Fibroblast of the aortic adventitia (primary cell): ENCODE data around the gene TNNT2. TPM values are rescaled to one million over a fixed set of nuclear protein-coding genes. Genes with fewer than 3 reads are reported as not detected.

ENCODE experiments used
- DNase-seq: peaks from one replicate; pipeline ENCODE4 v3.0.0-alpha.2; 2010; ENCODE audit warnings: low read depth
- H3K4me3 ChIP-seq: 2 replicates; pipeline ENCODE4 v1.5.1; 2011; ENCODE audit warnings: low read depth, mild to moderate bottlenecking, control low read depth, low read length, moderate library complexity
- total RNA-seq: library from RNA; depleted of rRNA; stranded (reverse); fragments of >200 nt; gene quantifications from 2 replicates; pipeline ENCODE4 v1.2.3, GENCODE V29; 2012; ENCODE audit warnings: low replicate concordance
- TF ChIP-seq, protein P1 (sequence below): IDR thresholded peaks from 2 replicates; pipeline ENCODE4 v1.5.1; 2011; ENCODE audit warnings: mild to moderate bottlenecking, low read length, control low read depth, inconsistent platforms; ENCODE audit not compliant: insufficient read depth

The TNNT2 gene
- total RNA-seq, 1 donor, result 0.09 TPM

DNA sequence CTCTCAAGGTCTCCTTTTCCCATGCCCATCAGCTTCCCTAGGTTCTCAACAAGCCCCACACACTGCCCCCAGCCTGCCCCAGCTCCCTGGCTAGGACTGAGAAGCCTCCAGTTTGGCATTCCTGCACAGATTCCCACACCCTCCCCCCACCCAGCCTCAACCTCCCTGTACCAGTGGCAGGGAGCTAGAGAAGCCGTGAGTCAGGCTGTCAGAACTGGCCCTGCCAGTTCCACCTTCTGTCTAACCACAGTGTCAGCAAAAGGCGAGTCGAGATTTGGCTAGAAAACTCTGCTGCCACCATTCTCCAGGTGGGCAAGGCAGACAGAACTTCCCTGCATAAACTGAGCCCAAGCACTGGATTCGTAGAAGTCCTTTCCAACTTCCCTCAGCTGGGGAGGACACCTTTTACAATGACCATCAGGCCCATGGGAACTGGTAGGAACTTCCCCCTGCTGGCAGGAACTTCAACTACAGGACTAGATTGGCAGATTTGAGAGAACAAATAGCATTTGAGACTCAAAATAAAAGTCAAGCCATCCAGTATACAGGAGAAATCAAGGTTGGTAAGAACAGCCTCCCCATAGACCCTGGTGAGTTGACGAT, 31.0 kb downstream of the TNNT2 start:
- H3K4me3 ChIP-seq, result no peak overlapping the region
- peak; percentile 62 for DNase-seq
- TF ChIP-seq, protein P1, sequence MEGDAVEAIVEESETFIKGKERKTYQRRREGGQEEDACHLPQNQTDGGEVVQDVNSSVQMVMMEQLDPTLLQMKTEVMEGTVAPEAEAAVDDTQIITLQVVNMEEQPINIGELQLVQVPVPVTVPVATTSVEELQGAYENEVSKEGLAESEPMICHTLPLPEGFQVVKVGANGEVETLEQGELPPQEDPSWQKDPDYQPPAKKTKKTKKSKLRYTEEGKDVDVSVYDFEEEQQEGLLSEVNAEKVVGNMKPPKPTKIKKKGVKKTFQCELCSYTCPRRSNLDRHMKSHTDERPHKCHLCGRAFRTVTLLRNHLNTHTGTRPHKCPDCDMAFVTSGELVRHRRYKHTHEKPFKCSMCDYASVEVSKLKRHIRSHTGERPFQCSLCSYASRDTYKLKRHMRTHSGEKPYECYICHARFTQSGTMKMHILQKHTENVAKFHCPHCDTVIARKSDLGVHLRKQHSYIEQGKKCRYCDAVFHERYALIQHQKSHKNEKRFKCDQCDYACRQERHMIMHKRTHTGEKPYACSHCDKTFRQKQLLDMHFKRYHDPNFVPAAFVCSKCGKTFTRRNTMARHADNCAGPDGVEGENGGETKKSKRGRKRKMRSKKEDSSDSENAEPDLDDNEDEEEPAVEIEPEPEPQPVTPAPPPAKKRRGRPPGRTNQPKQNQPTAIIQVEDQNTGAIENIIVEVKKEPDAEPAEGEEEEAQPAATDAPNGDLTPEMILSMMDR, result peak; percentile 74

DNA sequence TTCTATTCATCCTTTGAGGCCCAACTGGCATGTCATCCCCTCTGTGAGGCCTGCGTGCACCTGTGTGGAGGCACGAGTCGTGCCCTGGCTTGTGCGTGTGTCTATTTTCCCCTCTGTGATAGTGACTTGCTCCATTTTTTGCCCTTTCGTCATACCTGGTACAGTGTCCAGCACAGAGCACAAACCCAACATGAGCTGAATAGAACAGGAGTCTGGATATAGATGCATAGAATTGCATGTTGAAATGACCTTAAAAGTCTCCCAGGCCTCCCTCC, 32.5 kb downstream of the TNNT2 start:
- no peak for DNase-seq
- TF ChIP-seq, protein P1, result no peak
- H3K4me3 ChIP-seq, result no peak overlapping the region

DNA sequence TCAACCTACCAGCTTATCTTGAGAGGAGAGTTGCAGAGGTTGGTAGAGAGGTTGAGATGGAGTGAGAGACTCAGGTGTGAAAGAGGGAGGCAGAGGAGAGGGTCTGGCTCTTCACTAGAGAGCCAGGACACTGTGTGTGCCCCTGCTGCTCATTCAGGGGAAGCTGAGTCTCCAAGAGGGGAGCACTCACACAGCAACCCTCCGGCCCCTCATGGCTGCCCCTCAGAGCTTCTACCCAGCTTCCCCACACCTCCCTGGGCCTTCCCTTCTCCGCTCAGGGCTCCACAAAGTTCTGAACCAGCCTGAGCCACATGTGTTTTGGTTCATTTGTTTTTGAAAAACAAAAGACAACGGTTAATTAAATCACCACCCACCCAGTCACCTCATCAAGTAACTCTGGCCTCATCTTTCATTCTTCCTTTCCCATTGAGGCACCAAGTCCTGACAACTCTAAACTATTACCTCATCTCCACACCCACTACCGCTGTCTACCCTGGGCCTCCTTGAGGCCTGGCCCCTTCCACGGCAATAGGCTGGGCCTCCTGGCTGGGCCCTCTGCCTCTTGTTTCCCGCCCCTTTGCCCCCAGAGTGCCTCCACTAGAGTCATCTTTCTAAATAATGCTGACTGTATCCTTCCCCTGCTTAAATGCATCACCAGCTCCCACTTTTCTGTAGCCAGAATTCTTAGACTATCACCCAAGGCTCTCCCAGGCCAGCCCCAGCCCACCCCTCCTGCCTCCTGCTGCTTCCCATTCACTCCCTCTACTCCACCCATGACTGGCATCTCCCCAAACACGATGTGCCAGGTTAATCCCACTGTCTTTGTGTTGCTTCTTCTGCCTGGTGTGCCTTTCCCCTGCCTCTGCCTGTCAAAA, 33.0 kb downstream of the TNNT2 start:
- no peak overlapping the region for H3K4me3 ChIP-seq
- TF ChIP-seq, protein P1, result no peak

DNA sequence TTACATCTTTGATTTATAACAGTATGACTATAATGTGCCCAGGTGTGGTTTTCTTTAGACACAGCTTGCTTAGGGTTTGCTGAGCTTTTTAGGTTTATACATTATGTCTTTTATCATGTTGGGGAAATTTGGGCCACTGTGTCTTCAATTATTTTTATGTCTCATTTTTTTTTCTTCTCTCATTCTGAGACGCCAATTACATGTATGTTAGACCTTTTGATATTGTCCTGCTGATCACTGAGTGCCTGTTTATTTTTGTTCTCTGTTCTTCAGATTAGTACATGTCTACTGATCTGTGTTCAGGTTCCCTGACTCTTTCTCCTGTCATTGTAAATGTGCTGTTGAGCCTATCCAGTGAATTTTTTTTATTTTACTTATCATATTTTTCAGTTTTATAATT, 36.1 kb downstream of the TNNT2 start:
- no peak overlapping the region for H3K4me3 ChIP-seq
- DNase-seq, result no peak
- TF ChIP-seq, protein P1, result no peak

More for the DNA sequence above, 33.0 kb downstream of the TNNT2 start:
- no peak for DNase-seq

DNA sequence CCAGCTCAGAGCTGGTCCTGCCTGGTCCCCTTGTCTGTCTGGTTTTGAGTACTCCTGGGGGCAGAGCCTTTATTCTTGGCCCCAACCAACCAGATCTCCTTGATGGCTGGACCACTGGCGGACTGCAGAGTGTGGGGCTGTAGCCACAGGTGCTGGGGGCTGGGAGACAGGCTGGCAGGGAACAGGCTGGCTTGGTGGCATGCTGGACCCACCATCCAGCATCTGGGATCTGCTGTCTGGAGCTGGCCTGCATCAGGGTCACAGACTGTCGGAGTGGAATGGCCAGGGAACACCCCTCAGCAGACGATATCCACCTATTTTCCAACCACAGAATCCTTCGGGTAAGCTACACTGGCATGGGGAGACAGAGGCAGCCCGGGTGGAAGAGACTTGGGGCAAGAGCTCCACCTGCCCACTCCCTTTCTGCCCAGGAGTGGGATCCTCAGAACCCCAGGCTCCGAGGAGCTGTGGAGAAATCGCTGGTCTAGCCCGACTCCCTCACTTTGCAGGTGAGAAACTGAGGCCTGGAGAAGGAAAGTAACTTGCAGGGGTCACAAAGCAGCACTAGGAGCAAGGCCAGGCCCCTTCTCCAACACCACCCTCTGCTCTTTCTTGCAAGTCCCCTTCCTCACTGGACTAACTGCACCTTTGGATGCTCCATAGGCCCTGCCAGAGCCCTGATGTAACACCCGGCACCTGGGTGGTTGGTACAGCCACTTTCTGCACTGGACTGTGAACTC, 40.6 kb downstream of the TNNT2 start:
- TF ChIP-seq, protein P1, result no peak
- DNase-seq, result no peak
- no peak overlapping the region for H3K4me3 ChIP-seq

DNA sequence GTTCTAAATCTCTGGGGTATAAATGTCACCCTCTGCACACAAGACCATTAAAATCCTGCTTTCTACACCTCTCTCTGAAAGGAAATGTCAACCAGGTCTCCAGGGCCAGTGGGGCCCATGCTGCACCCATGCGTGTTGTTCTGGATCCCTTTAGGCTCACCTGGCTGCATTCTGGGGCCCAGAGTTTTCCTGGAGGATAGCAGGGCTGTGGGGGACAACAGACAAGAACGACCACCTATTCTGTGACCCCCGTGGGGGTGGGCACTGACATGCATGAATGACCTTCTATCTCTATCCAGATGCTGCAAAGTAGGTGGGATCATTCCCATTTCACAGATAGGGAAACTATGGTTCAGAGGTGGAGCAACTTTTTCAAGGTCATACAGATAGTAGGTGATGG, 41.6 kb downstream of the TNNT2 start:
- no peak overlapping the region for H3K4me3 ChIP-seq
- TF ChIP-seq, protein P1, result no peak
- no peak for DNase-seq
